Stimulated activated naive CD4-positive, alpha-beta T cell treated with Interleukin-2 at 50 U/mL for 16 hours (primary cell): ENCODE measurements around the gene ZNF22.

Experiments used
- DNase-seq: peaks from one replicate; lab custom pipeline; 2025; lab: John Stamatoyannopoulos, UW

The ZNF22 gene

GRCh38 chr10:45000752-45001380 is at the start of gene ZNF22:
Gene ZNF22 (plus strand): TSS chr10:45000923. CDS start chr10:45003369, 2,446 bp downstream.
- peak; percentile 54 for DNase-seq

- DNase-seq = no peak
Measured at GRCh38 chr10:44951576-44952226, 49.0 kb upstream of the ZNF22 start.

- DNase-seq = no peak
Measured at GRCh38 chr10:44952779-44953231, 47.9 kb upstream of the ZNF22 start.

DNA sequence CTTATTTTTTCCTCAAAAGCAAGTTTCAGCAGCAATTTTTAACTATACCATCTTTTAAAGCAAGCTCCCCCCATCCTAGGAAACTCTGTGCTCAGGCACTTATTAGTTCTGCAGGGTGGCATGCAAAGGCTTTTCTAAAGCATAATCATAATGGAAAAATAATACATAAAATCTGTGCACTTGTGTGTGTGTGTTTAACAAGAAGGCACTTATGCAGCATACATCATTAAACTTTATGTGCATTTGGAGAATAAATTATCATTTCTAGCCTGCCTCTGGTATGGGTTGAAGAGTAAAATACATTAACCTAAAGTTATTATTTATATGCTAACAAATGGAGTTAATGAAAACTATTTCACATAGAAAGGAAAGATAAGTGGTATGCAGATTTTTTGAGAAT is 46.7 kb upstream of the ZNF22 start:
- DNase-seq = no peak

GRCh38 chr10:44954962-44955361 is 45.8 kb upstream of the ZNF22 start:
- no peak for DNase-seq

DNA sequence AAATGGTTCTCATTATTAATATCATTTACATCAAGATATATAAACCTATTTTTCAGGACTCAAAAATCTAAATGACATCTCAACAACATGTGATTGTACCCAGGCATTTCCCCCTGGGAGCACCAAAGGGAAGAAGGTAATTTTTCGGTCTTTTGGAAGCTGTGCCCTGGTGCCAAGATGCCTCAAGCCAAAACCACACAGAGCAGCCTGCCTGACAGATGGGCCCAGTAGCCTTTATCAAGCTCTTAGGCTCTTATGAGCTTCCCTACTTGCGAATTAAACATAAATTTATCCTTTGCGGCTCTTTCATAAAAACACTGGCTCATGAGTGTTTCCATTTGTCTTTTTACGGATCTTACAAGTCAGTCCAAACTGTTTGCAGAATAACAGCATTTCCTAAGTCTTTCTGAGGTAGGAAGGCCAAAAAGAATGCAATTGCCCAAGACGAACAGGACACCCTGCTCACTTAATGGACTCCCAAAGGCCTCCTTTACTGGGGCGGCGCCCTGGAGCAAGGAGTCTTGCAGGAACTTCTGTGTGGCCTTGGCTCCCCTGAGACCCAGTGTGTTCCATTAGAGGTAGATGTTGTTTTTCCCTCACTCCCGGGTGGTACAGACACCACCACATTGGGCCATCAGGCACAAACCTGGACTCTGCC is 45.2 kb upstream of the ZNF22 start:
- DNase-seq = no peak

DNA sequence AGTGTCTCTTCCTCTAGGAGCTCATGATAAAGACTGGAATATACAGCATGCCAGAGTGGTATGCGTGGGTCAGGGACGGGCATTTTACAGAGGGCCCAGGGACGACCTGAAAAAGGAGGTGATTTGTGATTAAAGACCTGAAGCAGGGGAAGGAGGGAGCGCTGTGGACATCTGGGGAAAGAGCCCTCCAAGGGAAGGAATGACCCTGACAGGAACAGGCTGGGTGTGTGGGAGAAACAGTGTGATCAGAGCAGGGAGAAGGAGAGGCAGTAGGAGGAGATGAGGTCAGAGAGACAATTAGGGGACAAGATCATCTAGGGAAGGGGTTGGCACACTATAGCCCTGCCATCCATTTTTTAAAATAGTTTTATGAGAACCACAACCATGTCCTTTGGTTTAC is 44.5 kb upstream of the ZNF22 start:
- no peak for DNase-seq

DNA sequence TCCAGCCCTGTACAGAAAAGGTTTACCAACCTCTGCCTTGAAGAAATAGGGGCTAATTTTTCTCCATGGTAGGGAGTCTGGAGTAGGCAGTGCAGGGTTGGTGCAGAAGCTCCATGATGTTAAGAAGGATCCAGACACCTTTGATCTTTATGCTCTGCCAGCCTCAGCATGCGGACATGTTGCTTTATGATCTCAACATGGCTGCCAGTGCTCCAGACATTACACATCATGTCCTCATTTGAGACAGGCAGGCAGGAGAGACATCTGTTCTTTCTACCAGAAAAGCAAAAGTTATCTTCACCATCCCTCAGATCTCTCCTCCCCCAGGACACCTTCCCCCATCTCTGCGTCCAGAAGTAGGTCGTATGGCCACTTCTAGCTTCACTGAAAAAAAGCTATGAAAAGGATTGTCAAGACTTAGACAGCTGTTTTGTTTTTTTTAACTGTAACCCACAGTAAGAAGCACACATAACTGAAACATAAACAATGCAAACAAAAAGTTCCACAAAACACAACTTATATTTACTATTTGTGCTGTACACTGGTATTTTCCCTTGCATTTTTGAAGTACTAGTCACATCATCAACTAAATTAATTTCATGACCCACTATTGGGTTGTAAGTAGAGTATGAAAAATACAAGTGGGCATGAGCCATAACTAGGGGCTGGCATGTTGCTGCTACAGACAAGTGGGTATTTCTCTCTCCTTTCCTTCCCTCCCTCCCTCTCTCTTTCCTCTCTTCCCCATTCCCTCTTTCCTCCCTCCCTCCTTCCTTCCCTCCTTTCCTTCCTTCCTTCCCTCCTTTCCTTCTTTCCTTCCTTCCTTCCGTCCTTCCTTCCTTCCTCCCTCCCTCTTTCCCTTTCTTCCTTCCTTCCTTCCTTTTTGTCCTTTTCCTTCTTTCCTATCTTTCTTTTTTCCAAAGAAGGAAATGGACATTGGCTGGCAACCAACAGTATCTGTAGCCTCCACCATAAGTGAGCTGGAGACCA is 43.7 kb upstream of the ZNF22 start:
- DNase-seq = no peak

DNA sequence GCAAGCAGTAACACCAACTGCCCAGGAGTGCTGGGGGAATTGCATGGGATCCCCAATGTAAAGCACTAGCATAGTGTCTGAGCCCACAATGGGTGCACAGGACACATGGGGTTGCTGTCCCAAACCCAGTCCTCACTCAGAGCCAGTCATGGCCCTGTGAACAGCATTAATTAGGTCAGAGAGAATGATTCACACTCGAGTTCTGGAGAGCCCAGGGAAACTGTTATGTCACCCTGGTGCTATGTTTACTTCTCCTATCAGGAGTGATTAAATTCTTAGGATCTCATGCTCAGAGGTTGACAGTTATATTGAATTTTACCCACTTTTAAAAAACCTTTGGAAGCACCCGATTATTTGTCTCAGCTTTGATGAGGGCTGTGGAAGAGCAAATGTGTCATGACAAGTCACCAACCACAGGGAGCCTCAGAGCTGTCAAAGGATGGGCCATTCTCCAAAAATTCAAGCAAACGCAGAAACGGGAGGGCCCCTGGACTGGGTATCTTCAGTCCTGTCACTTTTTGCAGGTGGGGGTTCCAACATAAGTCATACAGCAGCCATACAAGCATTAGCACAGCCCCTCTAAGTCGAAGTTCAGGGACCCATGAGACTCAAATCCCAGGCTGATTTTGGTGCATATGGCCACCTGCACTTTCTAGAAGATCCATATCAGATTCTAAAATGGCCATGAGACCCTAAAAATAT is 42.4 kb upstream of the ZNF22 start:
- DNase-seq = no peak

GRCh38 chr10:44958898-44959246 is 41.9 kb upstream of the ZNF22 start:
- no peak for DNase-seq

GRCh38 chr10:44959247-44960087 is 41.3 kb upstream of the ZNF22 start, which contains the start of gene RASSF4:
Gene RASSF4 (plus strand): TSS chr10:44959802. CDS start chr10:44970203, 10,401 bp downstream.
- peak; percentile 92 for DNase-seq

DNA sequence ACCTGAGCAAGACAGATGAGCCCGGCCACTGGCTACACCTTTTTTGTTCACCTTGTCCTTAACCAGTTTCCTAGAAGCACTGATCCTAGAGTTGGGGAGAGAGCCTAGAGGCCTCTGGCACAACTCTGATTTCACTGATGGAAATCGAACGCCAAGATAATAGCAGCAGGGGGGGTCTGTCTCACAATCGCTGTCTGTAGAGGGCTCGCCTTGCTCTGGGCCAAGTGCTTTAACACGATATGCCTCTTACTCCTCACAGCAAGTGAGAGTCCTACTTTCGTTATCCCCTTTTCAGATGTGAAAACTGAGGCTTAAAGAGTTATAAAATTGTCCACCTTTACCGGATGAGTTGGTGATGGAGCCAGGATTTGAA is 40.6 kb upstream of the ZNF22 start:
- DNase-seq = no peak

- DNase-seq = no peak
Measured at GRCh38 chr10:44960482-44961229, 40.1 kb upstream of the ZNF22 start.

- no peak for DNase-seq
Measured at GRCh38 chr10:44961230-44961571, 39.5 kb upstream of the ZNF22 start.

DNA sequence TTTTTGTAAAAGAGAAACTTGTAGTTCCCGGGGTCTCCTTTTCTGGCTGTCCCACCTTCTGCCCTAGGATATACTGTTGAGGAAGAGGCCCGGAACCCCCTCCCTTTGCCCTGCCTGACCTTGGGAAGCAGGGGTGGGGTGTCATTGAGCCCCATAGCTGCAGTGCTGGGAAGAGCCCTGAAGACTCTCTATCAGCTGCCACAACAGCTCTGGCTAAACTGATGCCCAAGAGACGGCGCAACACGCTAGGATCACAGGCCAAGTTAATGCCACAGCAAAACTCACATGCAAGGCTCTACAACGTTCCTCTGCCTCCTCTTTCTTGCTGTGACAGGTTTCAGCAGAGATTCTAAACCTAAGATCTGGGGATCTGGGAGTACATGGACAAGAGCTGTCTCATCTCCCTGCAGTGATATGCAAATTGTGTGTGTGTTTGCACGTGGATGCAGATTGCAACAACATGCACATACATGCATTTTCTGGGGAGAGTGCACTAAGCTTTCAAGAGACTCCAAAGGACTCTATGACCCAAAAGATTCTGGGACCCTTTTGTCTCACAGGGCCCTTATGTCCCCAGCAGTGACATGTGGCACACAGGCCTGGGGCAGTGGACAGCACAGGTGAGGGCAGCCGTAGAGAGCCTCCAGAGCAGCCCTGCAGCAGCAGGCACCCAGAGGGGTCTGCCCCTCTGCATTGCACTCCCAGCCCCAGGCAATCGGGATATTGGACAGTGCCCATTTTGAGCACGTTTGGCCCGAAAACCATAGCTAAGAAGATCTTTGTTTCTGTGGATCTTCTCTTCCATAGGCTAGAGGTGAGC is 38.6 kb upstream of the ZNF22 start:
- no peak for DNase-seq

DNA sequence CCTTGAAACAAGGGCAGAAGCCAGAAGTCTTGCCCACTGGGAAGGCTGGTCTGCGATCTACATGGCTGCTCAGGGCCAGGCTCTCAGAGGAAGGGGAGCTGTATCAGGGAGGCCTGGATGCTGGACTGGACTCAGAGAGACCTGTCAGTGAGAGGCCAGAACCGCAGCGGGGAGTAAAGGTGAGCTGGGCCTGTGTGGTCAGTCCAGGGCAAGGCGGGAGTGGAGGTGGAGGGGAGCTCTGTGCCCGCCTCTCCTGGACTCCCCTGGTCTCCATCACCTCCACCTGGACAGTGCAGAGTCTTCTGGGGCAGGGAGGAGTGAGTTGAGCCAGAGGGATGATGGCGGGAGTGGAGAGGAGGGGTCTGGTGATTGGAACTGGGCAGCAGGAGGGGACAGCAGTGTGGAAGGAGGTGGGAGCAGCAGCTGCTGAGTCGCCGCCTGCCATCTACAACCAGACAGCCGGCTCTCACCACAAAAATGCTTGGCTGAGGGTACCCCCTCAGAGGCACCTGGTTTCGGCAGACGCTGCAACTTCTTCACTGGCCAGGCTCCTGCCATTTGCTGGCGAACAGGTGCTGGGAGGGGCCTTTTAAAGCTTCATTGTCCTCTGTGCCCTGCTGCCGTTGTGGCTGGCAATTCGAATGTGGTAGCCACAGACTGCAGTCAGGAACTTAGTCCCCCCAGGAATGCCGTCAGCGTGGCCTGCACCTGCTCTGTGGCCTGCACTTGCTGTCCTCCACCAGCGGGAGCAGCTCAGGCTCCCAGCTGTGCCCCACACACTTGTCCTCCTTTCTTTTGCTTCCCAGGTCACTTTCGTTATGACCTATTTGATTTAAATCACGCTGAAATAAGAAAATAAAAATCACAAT is 37.6 kb upstream of the ZNF22 start:
- no peak for DNase-seq

- no peak for DNase-seq
Measured at GRCh38 chr10:44963772-44964633, 36.7 kb upstream of the ZNF22 start.
